Spinal cord (tissue), 10 donors: ENCODE data around the gene DEFB127. TPM values are rescaled to one million over a fixed set of nuclear protein-coding genes. Genes with fewer than 3 reads are reported as not detected.
"Not testable (repeated sequence)": the region's sequence is repeated elsewhere in the genome, so short reads cannot be mapped to it uniquely, and the experiment has no call there.

Experiments used
- DNase-seq, 6 donors: peaks; one replicate each; pipeline versions ENCODE4 v3.0.0 to v3.0.0-alpha.2; 2013 to 2015; ENCODE audit warnings: low spot score in 6 of 6, low read depth in 4 of 6
- H3K27ac ChIP-seq: one replicate; pipeline ENCODE4 v1.5.1; 2013; ENCODE audit warnings: low read depth, low read length, control low read depth
- H3K27me3 ChIP-seq: one replicate; pipeline ENCODE4 v1.6.1; 2013; ENCODE audit warnings: low read length; ENCODE audit not compliant: control insufficient read depth, insufficient read depth
- H3K36me3 ChIP-seq: one replicate; pipeline ENCODE4 v1.6.1; 2013; ENCODE audit warnings: low read length; ENCODE audit not compliant: control insufficient read depth, insufficient read depth
- H3K4me1 ChIP-seq: one replicate; pipeline ENCODE4 v1.6.1; 2013; ENCODE audit warnings: low read length; ENCODE audit not compliant: control insufficient read depth, insufficient read depth
- H3K4me3 ChIP-seq: one replicate; pipeline ENCODE4 v1.5.1; 2013; ENCODE audit warnings: low read depth, low read length, control low read depth
- H3K9me3 ChIP-seq: one replicate; pipeline ENCODE4 v1.6.1; 2013; ENCODE audit warnings: low read length; ENCODE audit not compliant: control insufficient read depth, insufficient read depth
- WGBS: methylation state at CpG from one replicate; pipeline ENCODE4 v1.1.5; 2013; ENCODE audit warnings: missing lambda C conversion rate; ENCODE audit not compliant: insufficient coverage; 5-methylcytosine and 5-hydroxymethylcytosine counted together
- polyA plus RNA-seq, 2 donors: library from polyadenylated mRNA; unstranded; fragments of 120-200 nt; gene quantifications; one replicate each; pipeline ENCODE4 v1.2.1, GENCODE V29; 2013; ENCODE audit not compliant: insufficient read length in 2 of 2
- total RNA-seq, 2 donors: library from RNA; depleted of rRNA in 1 of 2; stranded (reverse); fragments of 120-200 nt in 1 of 2; fragments of >200 nt in 1 of 2; gene quantifications; one replicate each; pipeline versions ENCODE4 v1.2.3 to v1.2.4, GENCODE V29; 2013 to 2014
- donor health status: healthy.

Gene DEFB127
- total and polyA plus RNA-seq, 4 donors = not detected

DNA sequence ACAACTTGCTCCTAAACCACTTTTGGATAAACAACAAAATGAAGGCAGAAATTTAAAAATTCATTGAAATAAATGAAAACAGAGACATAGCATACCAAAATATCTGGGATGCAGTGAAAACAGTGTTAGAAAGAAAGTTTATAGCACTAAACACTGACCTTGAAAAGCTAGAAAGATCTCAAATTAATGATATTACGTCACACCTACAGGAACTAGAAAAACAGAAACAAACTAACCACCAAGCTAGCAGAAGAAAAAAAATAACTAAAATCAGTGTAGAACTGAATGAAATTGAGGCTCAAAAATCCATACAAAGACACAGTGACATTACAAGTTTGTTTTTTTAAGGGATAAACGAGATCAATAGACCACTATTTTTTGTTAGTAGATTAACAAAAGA lies 27.0 kb downstream of the DEFB127 start:
- Histone ChIP-seq H3K9me3 (no peaks in the 10 kb centered on the region), H3K4me3 (no peak overlapping the region), H3K36me3 (no peaks in the 10 kb centered on the region), H3K27ac (no peak overlapping the region), H3K27me3 (no peaks in the 10 kb centered on the region), H3K4me1 (no peaks in the 10 kb centered on the region)
- DNase-seq = no peak
- WGBS = no CpG with 5 or more reads among the region's 2 CpGs

DNA sequence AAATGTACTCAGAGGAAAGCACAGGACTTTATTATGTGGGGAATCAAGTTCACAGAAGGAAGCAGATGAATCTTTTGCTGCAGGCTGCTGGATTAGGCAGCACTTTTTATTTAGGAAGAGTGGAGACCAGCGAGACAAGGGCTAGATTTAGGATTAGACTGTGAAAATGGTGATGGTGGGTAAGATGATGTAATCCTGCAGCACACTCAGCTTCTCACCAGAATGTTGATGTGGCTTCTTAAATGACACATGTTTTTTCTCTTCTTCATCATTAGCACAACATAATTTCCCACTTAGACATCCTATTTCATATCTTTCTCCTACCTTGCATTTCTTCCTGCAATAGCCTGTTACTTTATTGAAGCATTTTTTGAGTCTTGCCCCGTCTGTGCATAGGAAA lies 30.5 kb downstream of the DEFB127 start:
- Histone ChIP-seq H3K9me3 (no peaks in the 10 kb centered on the region), H3K27me3 (peaks cover 3% of the 10 kb centered on the region), H3K36me3 (no peaks in the 10 kb centered on the region), H3K4me1 (no peaks in the 10 kb centered on the region), H3K4me3 (no peak overlapping the region), H3K27ac (no peak overlapping the region)
- DNase-seq = no peak
- no CpG with 5 or more reads among the region's 2 CpGs for WGBS

DNA sequence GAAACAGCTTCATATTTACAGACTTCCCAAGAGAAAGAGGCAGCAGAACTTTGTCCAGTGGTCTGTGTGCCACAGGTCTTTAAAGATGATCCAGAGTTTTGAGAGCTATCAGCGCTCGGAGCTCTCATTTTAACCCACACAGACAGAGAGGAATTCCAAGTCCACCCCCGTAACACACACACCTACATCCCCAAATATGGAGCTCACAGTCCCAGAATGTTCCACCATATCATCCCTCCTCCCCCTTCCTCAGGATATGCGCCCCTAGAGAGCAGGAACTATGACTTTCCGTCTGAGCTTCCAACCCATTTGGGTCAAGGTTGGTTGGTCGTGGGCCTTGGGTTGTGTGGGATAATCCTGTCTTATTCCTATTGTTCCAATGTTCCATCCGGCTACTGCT lies 32.4 kb downstream of the DEFB127 start, which contains the start of gene DEFB128:
TSS of gene DEFB128 (minus strand) at position 101 of the 400 bp plus-strand sequence. CDS start at position 13, 88 bp downstream.
- Histone ChIP-seq H3K27ac (no peak within 1 kb of the TSS), H3K4me3 (no peak within 1 kb of the TSS), H3K4me1 (no peaks in the 10 kb centered on the region), H3K36me3 (no peaks in the 10 kb centered on the region), H3K27me3 (peaks cover 3% of the 10 kb centered on the region), H3K9me3 (no peaks in the 10 kb centered on the region)
- 86% methylated on average over 3 of the region's 7 CpGs for WGBS
- DNase-seq = no peak

DNA sequence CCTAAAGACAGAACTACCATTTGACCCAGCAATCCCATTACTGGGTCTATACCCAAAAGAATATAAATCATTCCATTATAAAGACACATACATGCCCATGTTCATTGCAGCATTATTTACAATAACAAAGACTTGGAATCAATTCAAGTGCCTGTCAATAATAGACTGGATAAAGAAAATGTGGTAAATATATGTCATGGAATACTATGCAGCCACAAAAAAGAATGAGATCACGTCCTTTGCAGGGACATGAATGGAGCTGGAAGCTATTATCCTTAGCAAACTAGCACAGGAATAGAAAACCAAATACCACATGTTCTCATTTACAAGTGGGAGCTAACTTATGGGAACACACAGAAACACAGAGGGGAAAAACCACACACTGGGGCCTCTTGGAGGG lies 41.0 kb downstream of the DEFB127 start:
- WGBS = no CpG with 5 or more reads among the region's 1 CpG
- no peak for DNase-seq

DNA sequence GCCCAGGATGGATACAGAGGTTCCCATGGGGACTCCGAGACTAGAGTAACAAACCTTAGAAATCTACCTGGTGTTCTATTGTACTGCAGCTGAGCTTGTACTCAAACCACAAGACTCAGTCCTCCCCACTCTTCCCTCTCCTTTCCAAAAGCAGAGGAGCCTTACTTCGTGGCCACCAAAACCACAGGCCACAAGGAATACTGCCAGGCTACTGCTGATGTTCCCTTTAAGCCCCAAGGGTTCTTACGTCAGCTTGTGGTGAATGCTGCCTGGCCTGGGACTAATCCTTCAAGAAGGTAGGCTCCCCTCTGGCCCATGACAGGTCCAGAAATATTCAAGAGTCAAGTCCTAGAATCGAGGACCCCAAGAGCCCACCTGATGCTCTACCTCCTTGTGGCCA lies 42.7 kb downstream of the DEFB127 start:
- Histone ChIP-seq H3K27ac (no peak overlapping the region), H3K27me3 (peaks cover 2% of the 10 kb centered on the region), H3K36me3 (no peaks in the 10 kb centered on the region), H3K9me3 (no peaks in the 10 kb centered on the region), H3K4me1 (no peaks in the 10 kb centered on the region), H3K4me3 (no peak overlapping the region)
- WGBS = 71% methylated on average over 3 of the region's 4 CpGs
- no peak for DNase-seq

More for the DNA sequence above, 41.0 kb downstream of the DEFB127 start:
- Histone ChIP-seq H3K4me1 (no peaks in the 10 kb centered on the region), H3K27ac (no peak overlapping the region), H3K27me3 (peaks cover 2% of the 10 kb centered on the region), H3K36me3 (no peaks in the 10 kb centered on the region), H3K4me3 (no peak overlapping the region), H3K9me3 (no peaks in the 10 kb centered on the region)

DNA sequence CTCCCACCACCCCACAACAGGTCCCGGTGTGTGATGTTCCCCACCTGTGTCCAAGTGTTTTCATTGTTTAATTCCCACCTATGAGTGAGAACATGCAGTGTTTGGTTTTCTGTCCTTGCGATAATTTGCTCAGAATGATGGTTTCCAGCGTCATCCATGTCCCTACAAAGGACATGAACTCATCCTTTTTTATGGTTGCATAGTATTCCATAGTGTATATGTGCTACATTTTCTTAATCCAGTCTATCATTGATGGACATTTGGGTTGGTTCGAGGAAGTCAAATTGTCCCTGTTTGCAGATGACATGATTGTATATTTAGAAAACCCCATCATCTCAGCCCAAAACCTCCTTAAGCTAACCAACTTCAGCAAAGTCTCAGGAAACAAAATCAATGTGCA lies 46.4 kb downstream of the DEFB127 start:
- H3K4me3 ChIP-seq, H3K27ac ChIP-seq, H3K4me1 ChIP-seq, DNase-seq, H3K9me3 ChIP-seq, H3K27me3 ChIP-seq, H3K36me3 ChIP-seq: not testable (repeated sequence)
- WGBS = 100% methylated on average over 1 of the region's 4 CpGs

Other genes starting within 250 kb of the DEFB127 start
- gene DEFB125, start 69.8 kb upstream of the DEFB127 start, total RNA-seq = not detected
- gene DEFB125, start 69.8 kb upstream of the DEFB127 start, polyA plus RNA-seq = not detected
- gene DEFB126, start 14.9 kb upstream of the DEFB127 start, total RNA-seq = not detected
- not detected for gene DEFB126, start 14.9 kb upstream of the DEFB127 start, polyA plus RNA-seq
- gene DEFB128, start 32.3 kb downstream of the DEFB127 start, total RNA-seq = not detected
- gene DEFB128, start 32.3 kb downstream of the DEFB127 start, polyA plus RNA-seq = not detected
- not detected for gene DEFB129, start 69.8 kb downstream of the DEFB127 start, total RNA-seq
- gene DEFB129, start 69.8 kb downstream of the DEFB127 start, polyA plus RNA-seq = not detected
- gene DEFB132, start 100.3 kb downstream of the DEFB127 start, total RNA-seq = not detected
- gene DEFB132, start 100.3 kb downstream of the DEFB127 start, polyA plus RNA-seq = not detected
- gene C20orf96, start 133.3 kb downstream of the DEFB127 start, total RNA-seq = 1 to 10 TPM; 6.8 to 8.9 TPM
- gene C20orf96, start 133.3 kb downstream of the DEFB127 start, polyA plus RNA-seq = 10 to 100 TPM; 26.9 to 29.3 TPM
- 10 to 100 TPM; 18.8 to 26.1 TPM for gene ZCCHC3, start 140.1 kb downstream of the DEFB127 start, total RNA-seq
- 10 to 100 TPM; 25.2 to 26.6 TPM for gene ZCCHC3, start 140.1 kb downstream of the DEFB127 start, polyA plus RNA-seq
- gene SOX12, start 168.1 kb downstream of the DEFB127 start, total RNA-seq = 10 to 100 TPM in 1 of 2 donors, 1 to 10 TPM in 1; 4.3 to 11.8 TPM
- gene SOX12, start 168.1 kb downstream of the DEFB127 start, polyA plus RNA-seq = 10 to 100 TPM; 58.8 to 59.9 TPM
- 10 to 100 TPM; 32.3 to 35.4 TPM for gene NRSN2, start 189.7 kb downstream of the DEFB127 start, total RNA-seq
- gene NRSN2, start 189.7 kb downstream of the DEFB127 start, polyA plus RNA-seq = 100 to 1,000 TPM; 148 to 150 TPM
- gene TRIB3, start 223.3 kb downstream of the DEFB127 start, total RNA-seq = 1 to 10 TPM; 5.5 to 6.7 TPM
- gene TRIB3, start 223.3 kb downstream of the DEFB127 start, polyA plus RNA-seq = 10 to 100 TPM; 11.9 to 12.0 TPM